GM12878 (cell line): Measurements from ENCODE around the gene SERPINA4. TPM values are rescaled to one million over a fixed set of nuclear protein-coding genes. Genes with fewer than 3 reads are reported as not detected.

Experiments
- ATAC-seq: fragments of 200-7000 bp; cut with Tn5 transposase; 3 replicates; pipeline ENCODE4 v1.9.1; 2020; ENCODE audit warnings: mild to moderate bottlenecking, moderate library complexity
- BruUV-seq: library from RNA; stranded (reverse); fragments of 400-500 nt; replicated peaks from 2 replicates; lab custom pipeline; 2021; lab: Mats Ljungman, UMichigan
- CTCF ChIA-PET: fragments of 300-600 bp; sonication (Branson Sonifier 250); formaldehyde crosslinking; extraction: SDS; loops from one replicate; lab custom pipeline; 2021; ENCODE audit warnings: inconsistent platforms; lab: Yijun Ruan, JAX
- POLR2A ChIA-PET: fragments of 350-600 bp; formaldehyde crosslinking; extraction: SDS; loops from one replicate; lab custom pipeline; 2021; ENCODE audit warnings: inconsistent platforms; lab: Charles Lee
- RAD21 ChIA-PET: fragments of 300-600 bp; sonication (Branson Sonifier 250); formaldehyde crosslinking; loops from one replicate; lab custom pipeline; 2023; ENCODE audit warnings: antibody characterized with exemption; ENCODE audit not compliant: unreplicated experiment; lab: Charles Lee
- SMC1A ChIA-PET: fragments of 300-600 bp; sonication (Branson Sonifier 250); formaldehyde crosslinking; loops from one replicate; lab custom pipeline; 2023; ENCODE audit not compliant: unreplicated experiment, uncharacterized antibody; lab: Charles Lee
- DNase-seq: peaks from one replicate; pipeline ENCODE4 v3.0.0-alpha.2; 2011; ENCODE audit warnings: low read depth, low spot score
- FAIRE-seq: peaks from 3 replicates; lab custom pipeline; 2011; peaks lifted over from hg19 to GRCh38; lab: Jason Lieb, UNC
- H2AFZ ChIP-seq: 2 replicates; pipeline ENCODE4 v1.6.0; 2011; ENCODE audit warnings: low read depth, low read length, control low read depth; ENCODE audit not compliant: control insufficient read depth
- H3K27ac ChIP-seq: 2 replicates; pipeline ENCODE4 v1.5.1; 2011; ENCODE audit warnings: control low read depth; ENCODE audit not compliant: control insufficient read depth, insufficient read depth
- H3K27me3 ChIP-seq, 2 experiments: replicated peaks in 1 of 2; 2 replicates each; pipeline versions ENCODE4 v1.6.0 to v1.6.1; 2011; ENCODE audit warnings: low read length in 1 of 2; ENCODE audit not compliant: control insufficient read depth in 2 of 2, insufficient read depth in 2 of 2
- H3K36me3 ChIP-seq, 2 experiments: 2 replicates each; pipeline ENCODE4 v1.5.1; 2011; ENCODE audit warnings: low read length in 1 of 2; ENCODE audit not compliant: control insufficient read depth in 2 of 2, insufficient read depth in 2 of 2
- H3K4me1 ChIP-seq: 2 replicates; pipeline ENCODE4 v1.6.1; 2011; ENCODE audit warnings: mild to moderate bottlenecking, low read length, moderate library complexity, mixed read lengths; ENCODE audit not compliant: control insufficient read depth, insufficient read depth
- H3K4me2 ChIP-seq: 2 replicates; pipeline ENCODE4 v1.6.0; 2011; ENCODE audit warnings: control low read depth; ENCODE audit not compliant: control insufficient read depth, insufficient read depth
- H3K4me3 ChIP-seq: fragments of 200-600 bp; sonication (generic); 2 replicates; pipeline ENCODE4 v1.5.1; 2016
- H3K79me2 ChIP-seq: 2 replicates; pipeline ENCODE4 v1.6.0; 2011; ENCODE audit warnings: low read length; ENCODE audit not compliant: control insufficient read depth, insufficient read depth
- H3K9ac ChIP-seq: 2 replicates; pipeline ENCODE4 v1.8.0; 2011; ENCODE audit warnings: low read length, control low read depth, mixed read lengths; ENCODE audit not compliant: control insufficient read depth, insufficient read depth
- H3K9me3 ChIP-seq: replicated peaks from 3 replicates; pipeline ENCODE4 v1.5.1; 2011; ENCODE audit warnings: mild to moderate bottlenecking, low read length; ENCODE audit not compliant: control insufficient read depth, insufficient read depth
- H4K20me1 ChIP-seq: 2 replicates; pipeline ENCODE4 v1.6.0; 2011; ENCODE audit not compliant: control insufficient read depth, insufficient read depth
- BCL11A ChIP-seq: IDR thresholded peaks from 2 replicates; pipeline ENCODE4 v1.6.1; 2011; ENCODE audit warnings: low read depth, low read length
- CBX5 ChIP-seq: sonication (generic); IDR thresholded peaks from 2 replicates; pipeline ENCODE4 v1.6.1; 2016; ENCODE audit warnings: low read depth, moderate library complexity, mild to moderate bottlenecking, inconsistent platforms
- FOS ChIP-seq: IDR thresholded peaks from 3 replicates; pipeline ENCODE4 v1.6.1; 2011; ENCODE audit warnings: borderline replicate concordance; ENCODE audit not compliant: insufficient read length; ENCODE audit errors: extremely low read depth
- HDAC6 ChIP-seq: fragments of 200-600 bp; sonication (generic); IDR thresholded peaks from one replicate; pipeline ENCODE4 v1.8.0; 2017; ENCODE audit warnings: antibody characterized with exemption; ENCODE audit not compliant: unreplicated experiment
- JUND ChIP-seq: IDR thresholded peaks from 2 replicates; pipeline ENCODE4 v1.6.1; 2012; ENCODE audit warnings: low read depth, mild to moderate bottlenecking, low read length, improper control_type of control experiment, moderate library complexity
- MAX ChIP-seq: IDR thresholded peaks from 2 replicates; pipeline ENCODE4 v1.6.1; 2012; ENCODE audit warnings: low read depth, low read length, improper control_type of control experiment
- MTA2 ChIP-seq: fragments of 450-650 bp; IDR thresholded peaks from 2 replicates; pipeline ENCODE4 v1.6.1; 2016; ENCODE audit warnings: low read depth, mild to moderate bottlenecking, moderate library complexity
- NR2F1 ChIP-seq: fragments of 450-650 bp; conservative IDR thresholded peaks from 2 replicates; pipeline ENCODE4 v1.6.1; 2017; ENCODE audit warnings: mild to moderate bottlenecking
- PAX8 ChIP-seq: fragments of 450-650 bp; IDR thresholded peaks from 2 replicates; pipeline ENCODE4 v1.6.1; 2017; ENCODE audit warnings: mild to moderate bottlenecking, moderate library complexity
- ZNF24 ChIP-seq: fragments of 450-650 bp; IDR thresholded peaks from 2 replicates; pipeline ENCODE4 v1.6.1; 2017; ENCODE audit warnings: antibody characterized with exemption, mild to moderate bottlenecking
- ZSCAN29 ChIP-seq: fragments of 450-650 bp; IDR thresholded peaks from 2 replicates; pipeline ENCODE4 v1.6.1; 2017; ENCODE audit warnings: mild to moderate bottlenecking, moderate library complexity
- WGBS: methylation state at CpG from one replicate; pipeline ENCODE4 v1.1.6; 2016; ENCODE audit warnings: low lambda C conversion rate; ENCODE audit not compliant: insufficient replicate concordance, insufficient coverage; ENCODE audit errors: missing lambda C conversion rate; 5-methylcytosine and 5-hydroxymethylcytosine counted together
- in situ Hi-C: fragments of 300-500 bp; cut with MboI; formaldehyde crosslinking; loops from 9 replicates; pipeline ENCODE4 v1.14.3; 2018; ENCODE audit warnings: mixed read lengths
- intact Hi-C: fragments of 100-400 bp; cut with micrococcal nuclease; formaldehyde crosslinking; loops from one replicate; pipeline ENCODE4 v1.14.2; 2022; ENCODE audit not compliant: unreplicated experiment
- polyA plus RNA-seq, 11 experiments: library from polyadenylated mRNA; depleted of rRNA in 4 of 11; unstranded in 6 of 11; stranded (reverse) in 5 of 11; fragments of >200 nt; fragmentation: Nextera tagmentation in 4 of 11; fragmentation: Illumina TruSeq in 1 of 11; extraction: Ambion mirVana in 4 of 11; extraction: Trizol in 1 of 11; gene quantifications; 1 replicate in 1 of 11; 2 replicates in 10 of 11; pipeline versions ENCODE4 v1.2.1 to v1.2.3, GENCODE V29; 2011 to 2016; ENCODE audit warnings: inconsistent platforms in 2 of 11, missing spikeins in 2 of 11, low read depth in 1 of 11
- total RNA-seq, 4 experiments: library from RNA; depleted of rRNA in 3 of 4; stranded (reverse); fragments of >200 nt in 3 of 4; fragmentation: Illumina TruSeq in 1 of 4; extraction: Trizol in 1 of 4; gene quantifications; 2 replicates each; pipeline versions ENCODE4 v1.2.1 to v1.2.3, GENCODE V29; 2013 to 2021
- TF ChIP-seq, protein P1 (sequence below): IDR thresholded peaks from 2 replicates; pipeline ENCODE4 v1.6.1; 2012; ENCODE audit warnings: improper control_type of control experiment, low read depth, low read length; ENCODE audit not compliant: insufficient replicate concordance

Gene SERPINA4
- total and polyA plus RNA-seq, 10 of the 15 experiments (the other 5 are each of a cell fraction or from before 2014, with no cell fraction given) = 0.13 TPM; not detected in 9

DNA sequence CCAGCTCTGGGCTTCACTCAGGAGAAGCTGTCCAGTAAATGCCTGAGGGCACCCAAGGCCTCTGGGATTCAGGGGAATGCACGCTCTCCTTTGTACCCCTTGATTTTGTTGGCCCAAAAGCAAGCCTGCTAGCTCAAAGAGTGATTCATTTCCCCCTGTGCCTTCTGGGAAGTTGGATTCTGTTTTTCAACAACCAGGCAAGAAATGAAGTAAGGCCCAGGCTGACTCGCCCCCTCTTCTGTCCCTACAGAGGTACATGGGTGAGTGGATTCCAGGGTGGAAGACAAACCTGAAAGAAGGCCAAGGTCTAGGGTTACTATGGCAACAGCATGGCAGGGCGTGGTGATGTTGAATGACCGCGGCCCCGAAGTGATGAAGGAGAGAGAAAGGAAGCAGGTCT is 10.7 kb downstream of the SERPINA4 start:
- Histone ChIP-seq H3K4me3 (no peak overlapping the region), H3K27ac (no peak overlapping the region), H2AFZ (no peak overlapping the region), H3K9me3 (no peaks in the 10 kb centered on the region), H4K20me1 (no peaks in the 10 kb centered on the region), H3K36me3 (no peaks in the 10 kb centered on the region), H3K9ac (no peak overlapping the region), H3K4me2 (no peak overlapping the region), H3K79me2 (no peaks in the 10 kb centered on the region), H3K4me1 (no peaks in the 10 kb centered on the region), H3K27me3 (no peaks in the 10 kb centered on the region; a peak in 1 of 4 replicates)
- SMC1A ChIA-PET = no interaction called here
- RAD21 ChIA-PET = no interaction called here
- BruUV-seq = no TSS peak
- CTCF ChIA-PET = no interaction called here
- in situ Hi-C loops = no loop called here
- DNase-seq (no peak), ATAC-seq (no peak), FAIRE-seq (no peak)
- 49% methylated on average over 6 of the region's 6 CpGs for WGBS
- TF ChIP-seq CBX5 (no peak), NR2F1 (no peak), BCL11A (no peak), HDAC6 (no peak), ZSCAN29 (no peak), PAX8 (no peak), MAX (no peak), JUND (no peak)
- intact Hi-C loops = no loop called here
- POLR2A ChIA-PET = no interaction called here

GRCh38 chr14:94572637-94573303 is 11.5 kb downstream of the SERPINA4 start:
- ATAC-seq = no peak
- Histone ChIP-seq H4K20me1 (no peaks in the 10 kb centered on the region), H3K27me3 (no peaks in the 10 kb centered on the region; a peak in 1 of 4 replicates), H3K9me3 (no peaks in the 10 kb centered on the region), H2AFZ (no peak overlapping the region), H3K79me2 (no peaks in the 10 kb centered on the region), H3K36me3 (no peaks in the 10 kb centered on the region), H3K4me3 (no peak overlapping the region), H3K4me2 (no peak overlapping the region), H3K4me1 (no peaks in the 10 kb centered on the region), H3K9ac (no peak overlapping the region), H3K27ac (no peak overlapping the region)
- no peak for FAIRE-seq
- SMC1A ChIA-PET = no interaction called here
- in situ Hi-C loops = no loop called here
- RAD21 ChIA-PET = no interaction called here
- no peak for DNase-seq
- intact Hi-C loops = no loop called here
- POLR2A ChIA-PET = no interaction called here
- 27% methylated on average over 7 of the region's 7 CpGs for WGBS
- no TSS peak for BruUV-seq
- CTCF ChIA-PET = no interaction called here
- TF ChIP-seq FOS (no peak), MTA2 (no peak), ZNF24 (no peak)
- TF ChIP-seq, protein P1, sequence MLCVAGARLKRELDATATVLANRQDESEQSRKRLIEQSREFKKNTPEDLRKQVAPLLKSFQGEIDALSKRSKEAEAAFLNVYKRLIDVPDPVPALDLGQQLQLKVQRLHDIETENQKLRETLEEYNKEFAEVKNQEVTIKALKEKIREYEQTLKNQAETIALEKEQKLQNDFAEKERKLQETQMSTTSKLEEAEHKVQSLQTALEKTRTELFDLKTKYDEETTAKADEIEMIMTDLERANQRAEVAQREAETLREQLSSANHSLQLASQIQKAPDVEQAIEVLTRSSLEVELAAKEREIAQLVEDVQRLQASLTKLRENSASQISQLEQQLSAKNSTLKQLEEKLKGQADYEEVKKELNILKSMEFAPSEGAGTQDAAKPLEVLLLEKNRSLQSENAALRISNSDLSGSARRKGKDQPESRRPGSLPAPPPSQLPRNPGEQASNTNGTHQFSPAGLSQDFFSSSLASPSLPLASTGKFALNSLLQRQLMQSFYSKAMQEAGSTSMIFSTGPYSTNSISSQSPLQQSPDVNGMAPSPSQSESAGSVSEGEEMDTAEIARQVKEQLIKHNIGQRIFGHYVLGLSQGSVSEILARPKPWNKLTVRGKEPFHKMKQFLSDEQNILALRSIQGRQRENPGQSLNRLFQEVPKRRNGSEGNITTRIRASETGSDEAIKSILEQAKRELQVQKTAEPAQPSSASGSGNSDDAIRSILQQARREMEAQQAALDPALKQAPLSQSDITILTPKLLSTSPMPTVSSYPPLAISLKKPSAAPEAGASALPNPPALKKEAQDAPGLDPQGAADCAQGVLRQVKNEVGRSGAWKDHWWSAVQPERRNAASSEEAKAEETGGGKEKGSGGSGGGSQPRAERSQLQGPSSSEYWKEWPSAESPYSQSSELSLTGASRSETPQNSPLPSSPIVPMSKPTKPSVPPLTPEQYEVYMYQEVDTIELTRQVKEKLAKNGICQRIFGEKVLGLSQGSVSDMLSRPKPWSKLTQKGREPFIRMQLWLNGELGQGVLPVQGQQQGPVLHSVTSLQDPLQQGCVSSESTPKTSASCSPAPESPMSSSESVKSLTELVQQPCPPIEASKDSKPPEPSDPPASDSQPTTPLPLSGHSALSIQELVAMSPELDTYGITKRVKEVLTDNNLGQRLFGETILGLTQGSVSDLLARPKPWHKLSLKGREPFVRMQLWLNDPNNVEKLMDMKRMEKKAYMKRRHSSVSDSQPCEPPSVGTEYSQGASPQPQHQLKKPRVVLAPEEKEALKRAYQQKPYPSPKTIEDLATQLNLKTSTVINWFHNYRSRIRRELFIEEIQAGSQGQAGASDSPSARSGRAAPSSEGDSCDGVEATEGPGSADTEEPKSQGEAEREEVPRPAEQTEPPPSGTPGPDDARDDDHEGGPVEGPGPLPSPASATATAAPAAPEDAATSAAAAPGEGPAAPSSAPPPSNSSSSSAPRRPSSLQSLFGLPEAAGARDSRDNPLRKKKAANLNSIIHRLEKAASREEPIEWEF = no peak
